Fibroblast of lung (primary cell): ENCODE data around the gene TCP1. TPM values are rescaled to one million over a fixed set of nuclear protein-coding genes. Genes with fewer than 3 reads are reported as not detected.
A peak's percentile ranks its signal among the peaks of the same experiment; 100 is the strongest.

Experiments used
- DNase-seq, 2 donors: peaks; one replicate each; pipeline versions ENCODE4 v3.0.0 to v3.0.0-alpha.2; 2010; ENCODE audit warnings: low read depth in 2 of 2
- H2AFZ ChIP-seq: 2 replicates; pipeline ENCODE4 v1.5.1; 2012; ENCODE audit warnings: low read length, control low read depth, inconsistent platforms
- H3K27ac ChIP-seq: 2 replicates; pipeline ENCODE4 v1.5.1; 2011; ENCODE audit warnings: low read length, control low read depth; ENCODE audit not compliant: insufficient read depth
- H3K27me3 ChIP-seq: 2 replicates; pipeline ENCODE4 v1.5.1; 2011; ENCODE audit warnings: mild to moderate bottlenecking, low read length; ENCODE audit not compliant: control insufficient read depth, insufficient read depth
- H3K36me3 ChIP-seq: 2 replicates; pipeline ENCODE4 v1.5.1; 2011; ENCODE audit warnings: low read length; ENCODE audit not compliant: control insufficient read depth, insufficient read depth
- H3K4me1 ChIP-seq: 2 replicates; pipeline ENCODE4 v1.5.1; 2011; ENCODE audit warnings: low read length; ENCODE audit not compliant: control insufficient read depth, insufficient read depth; ENCODE audit errors: extremely low read depth
- H3K4me2 ChIP-seq: 2 replicates; pipeline ENCODE4 v1.5.1; 2011; ENCODE audit warnings: low read length, control low read depth; ENCODE audit not compliant: insufficient read depth; ENCODE audit errors: extremely low read depth
- H3K4me3 ChIP-seq, 4 experiments: fragments of 200-600 bp in 1 of 4; sonication (generic) in 1 of 4; replicated peaks in 1 of 4; 2 replicates each; pipeline ENCODE4 v1.5.1; 2011 to 2016; ENCODE audit warnings: low read length in 4 of 4, low read depth in 3 of 4, mild to moderate bottlenecking in 3 of 4, control low read depth in 2 of 4, inconsistent platforms in 1 of 4, mixed read lengths in 1 of 4; ENCODE audit not compliant: insufficient read depth in 1 of 4; ENCODE audit errors: control extremely low read depth in 1 of 4
- H3K79me2 ChIP-seq: 2 replicates; pipeline ENCODE4 v1.5.1; 2012; ENCODE audit warnings: mild to moderate bottlenecking, low read length, inconsistent platforms; ENCODE audit not compliant: control insufficient read depth, insufficient read depth
- H3K9ac ChIP-seq: 2 replicates; pipeline ENCODE4 v1.5.1; 2011; ENCODE audit warnings: mild to moderate bottlenecking, low read length, control low read depth; ENCODE audit not compliant: insufficient read depth
- H3K9me3 ChIP-seq: 2 replicates; pipeline ENCODE4 v1.5.1; 2012; ENCODE audit warnings: low read depth, low read length; ENCODE audit not compliant: control insufficient read depth, insufficient read depth
- H4K20me1 ChIP-seq: 2 replicates; pipeline ENCODE4 v1.5.1; 2011; ENCODE audit warnings: low read length; ENCODE audit not compliant: control insufficient read depth, insufficient read depth; ENCODE audit errors: extremely low read depth
- EZH2 ChIP-seq: IDR thresholded peaks from 2 replicates; pipeline ENCODE4 v1.5.1; 2012; ENCODE audit warnings: low read length, control low read depth, mild to moderate bottlenecking; ENCODE audit errors: missing control alignments
- polyA plus RNA-seq, 2 donors: library from polyadenylated mRNA; depleted of rRNA in 1 of 2; stranded (reverse) in 1 of 2; unstranded in 1 of 2; fragments of >200 nt; gene quantifications; 2 replicates each; pipeline ENCODE4 v1.2.1, GENCODE V29; 2011 to 2012; ENCODE audit warnings: missing spikeins in 1 of 2
- total RNA-seq: library from RNA; depleted of rRNA; stranded (reverse); fragments of >200 nt; gene quantifications from 2 replicates; pipeline ENCODE4 v1.2.1, GENCODE V29; 2014
- TF ChIP-seq, protein P1 (sequence below), 2 donors: IDR thresholded peaks in 1 of 2; conservative IDR thresholded peaks in 1 of 2; 1 replicate in 1 of 2; 2 replicates in 1 of 2; pipeline ENCODE4 v1.5.1; 2011 to 2012; ENCODE audit warnings: low read length in 2 of 2, control low read depth in 1 of 2, inconsistent platforms in 1 of 2, low read depth in 1 of 2, mild to moderate bottlenecking in 1 of 2

The TCP1 gene
- total and polyA plus RNA-seq, 2 donors (not counting 1 experiment from before 2014, with no cell fraction given): 142 to 231 TPM

DNA sequence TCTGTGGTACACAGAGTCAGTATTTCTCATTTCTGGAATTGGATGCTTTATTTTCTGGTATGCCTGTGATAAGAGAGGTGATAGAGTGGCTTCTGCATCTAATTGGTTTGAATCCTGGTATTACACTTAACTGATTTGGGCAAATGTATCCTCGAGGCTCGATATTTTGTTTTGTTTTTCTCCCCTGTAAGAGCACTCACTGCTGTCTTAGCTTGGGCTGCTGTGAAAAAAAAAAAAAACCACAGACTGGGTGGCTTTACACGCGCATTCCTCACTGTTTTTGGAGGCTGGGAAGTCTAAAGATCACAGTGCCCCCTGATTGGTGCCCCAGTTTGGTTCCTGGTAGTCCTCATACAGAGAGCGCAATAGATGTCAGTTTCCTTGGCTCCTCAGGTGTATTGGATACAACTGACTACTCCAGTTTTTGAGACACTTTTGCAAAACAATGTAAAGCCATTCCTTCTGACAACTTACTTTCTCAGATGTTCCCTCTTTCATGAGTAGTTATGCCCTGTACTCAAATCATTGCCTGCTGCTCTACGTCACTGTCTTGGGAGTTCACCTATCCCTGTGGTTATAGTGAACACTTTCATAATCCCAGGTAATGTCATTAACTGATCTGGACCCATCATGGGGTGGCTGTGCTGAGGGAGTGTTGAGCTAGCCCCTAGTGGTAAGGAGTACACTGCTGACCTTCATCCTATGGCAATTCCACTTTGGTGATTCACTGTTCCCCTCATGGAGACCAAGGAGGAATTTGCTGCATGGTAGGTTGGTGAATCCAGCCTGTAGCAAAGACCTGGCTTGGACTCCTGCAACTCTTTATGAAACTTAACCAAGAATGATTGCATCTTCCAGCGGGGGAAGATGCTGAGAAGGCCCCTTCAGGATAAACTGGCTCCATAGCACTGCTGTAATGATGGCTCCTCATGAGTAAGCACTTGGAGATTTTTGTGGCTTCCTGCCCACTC lies 31.1 kb downstream of the TCP1 start:
- Histone ChIP-seq H3K27ac (no peak overlapping the region), H3K4me1 (peaks cover 24% of the 10 kb centered on the region), H3K36me3 (peaks cover 16% of the 10 kb centered on the region), H3K4me3 (no peak overlapping the region), H3K79me2 (peaks cover 9% of the 10 kb centered on the region), H2AFZ (no peak overlapping the region), H3K9me3 (no peaks in the 10 kb centered on the region), H4K20me1 (no peaks in the 10 kb centered on the region), H3K9ac (no peak overlapping the region), H3K27me3 (no peaks in the 10 kb centered on the region), H3K4me2 (no peak overlapping the region)
- TF ChIP-seq, protein P1, sequence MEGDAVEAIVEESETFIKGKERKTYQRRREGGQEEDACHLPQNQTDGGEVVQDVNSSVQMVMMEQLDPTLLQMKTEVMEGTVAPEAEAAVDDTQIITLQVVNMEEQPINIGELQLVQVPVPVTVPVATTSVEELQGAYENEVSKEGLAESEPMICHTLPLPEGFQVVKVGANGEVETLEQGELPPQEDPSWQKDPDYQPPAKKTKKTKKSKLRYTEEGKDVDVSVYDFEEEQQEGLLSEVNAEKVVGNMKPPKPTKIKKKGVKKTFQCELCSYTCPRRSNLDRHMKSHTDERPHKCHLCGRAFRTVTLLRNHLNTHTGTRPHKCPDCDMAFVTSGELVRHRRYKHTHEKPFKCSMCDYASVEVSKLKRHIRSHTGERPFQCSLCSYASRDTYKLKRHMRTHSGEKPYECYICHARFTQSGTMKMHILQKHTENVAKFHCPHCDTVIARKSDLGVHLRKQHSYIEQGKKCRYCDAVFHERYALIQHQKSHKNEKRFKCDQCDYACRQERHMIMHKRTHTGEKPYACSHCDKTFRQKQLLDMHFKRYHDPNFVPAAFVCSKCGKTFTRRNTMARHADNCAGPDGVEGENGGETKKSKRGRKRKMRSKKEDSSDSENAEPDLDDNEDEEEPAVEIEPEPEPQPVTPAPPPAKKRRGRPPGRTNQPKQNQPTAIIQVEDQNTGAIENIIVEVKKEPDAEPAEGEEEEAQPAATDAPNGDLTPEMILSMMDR (conservative IDR thresholded peaks at IDR 0.05 in 1 of 2, IDR thresholded peaks at IDR 0.05 in 1 of 2; ENCODE audit: low read depth in 1 of 2, low read length in 2 of 2): no peak
- TF ChIP-seq EZH2: no peak
- DNase-seq: peak in 1 of 2 donors; percentile 80

DNA sequence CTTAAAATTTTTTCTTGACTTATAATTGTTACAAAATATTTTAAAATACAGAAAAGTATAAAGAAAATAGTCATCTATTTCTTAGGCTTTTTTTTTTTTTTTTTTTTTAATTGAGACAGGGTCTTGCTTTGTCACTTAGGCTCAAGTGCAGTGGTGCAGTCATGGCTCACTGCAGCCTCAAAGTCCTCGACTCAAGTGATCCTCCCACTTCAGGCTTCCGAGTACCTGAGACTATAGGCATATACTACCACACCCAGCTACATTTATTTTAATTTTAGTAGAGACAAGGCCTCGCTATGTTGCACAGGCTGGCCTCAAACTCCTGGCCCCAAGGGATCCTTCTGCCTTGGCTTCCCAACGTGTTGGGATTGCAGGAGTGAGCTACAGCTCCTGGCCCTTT lies 32.9 kb downstream of the TCP1 start:
- no peak for DNase-seq
- Histone ChIP-seq H2AFZ (no peak overlapping the region), H3K4me3 (no peak overlapping the region), H3K79me2 (peaks cover 5% of the 10 kb centered on the region), H3K9me3 (no peaks in the 10 kb centered on the region), H3K36me3 (peaks cover 21% of the 10 kb centered on the region), H3K27ac (no peak overlapping the region), H3K4me1 (peaks cover 17% of the 10 kb centered on the region), H3K4me2 (no peak overlapping the region), H3K27me3 (no peaks in the 10 kb centered on the region), H4K20me1 (no peaks in the 10 kb centered on the region), H3K9ac (no peak overlapping the region)
- TF ChIP-seq, protein P1 (conservative IDR thresholded peaks at IDR 0.05 in 1 of 2, IDR thresholded peaks at IDR 0.05 in 1 of 2; ENCODE audit: low read depth in 1 of 2, low read length in 2 of 2): no peak
- TF ChIP-seq EZH2: no peak

DNA sequence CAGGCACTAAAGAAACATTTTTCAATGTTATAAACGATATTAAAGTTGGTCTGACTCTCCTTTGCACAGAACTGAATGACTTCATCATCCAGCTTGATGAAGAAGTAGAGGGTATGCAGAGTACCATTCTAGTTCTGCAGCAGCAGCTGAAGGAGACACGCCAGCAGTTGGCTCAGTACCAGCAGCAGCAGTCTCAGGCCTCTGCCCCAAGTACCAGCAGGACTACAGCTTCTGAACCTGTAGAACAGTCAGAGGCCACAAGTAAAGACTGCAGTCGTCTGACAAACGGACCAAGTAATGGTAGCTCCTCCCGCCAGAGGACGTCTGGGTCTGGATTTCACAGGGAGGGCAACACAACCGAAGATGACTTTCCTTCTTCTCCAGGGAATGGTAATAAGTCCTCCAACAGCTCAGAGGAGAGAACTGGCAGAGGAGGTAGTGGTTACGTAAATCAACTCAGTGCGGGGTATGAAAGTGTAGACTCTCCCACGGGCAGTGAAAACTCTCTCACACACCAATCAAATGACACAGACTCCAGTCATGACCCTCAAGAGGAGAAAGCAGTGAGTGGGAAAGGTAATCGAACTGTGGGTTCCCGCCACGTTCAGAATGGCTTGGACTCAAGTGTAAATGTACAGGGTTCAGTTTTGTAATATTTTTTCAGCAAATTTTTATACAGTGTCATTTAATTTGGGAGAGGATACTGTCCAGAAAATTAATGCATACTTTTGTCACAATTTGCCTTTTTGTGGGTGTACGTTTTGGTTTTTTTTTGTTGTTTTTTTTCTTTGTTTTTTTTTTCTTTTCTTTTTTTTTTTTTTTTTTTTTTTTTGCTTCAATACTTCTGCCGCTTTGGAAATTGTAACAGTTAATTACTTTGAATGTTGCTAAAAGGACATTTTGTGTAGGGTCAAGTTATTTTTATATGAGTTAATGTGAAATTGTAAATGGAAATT lies 34.2 kb downstream of the TCP1 start:
- Histone ChIP-seq H3K9me3 (no peaks in the 10 kb centered on the region), H3K27me3 (no peaks in the 10 kb centered on the region), H3K4me2 (no peak overlapping the region), H3K4me1 (peaks cover 5% of the 10 kb centered on the region), H2AFZ (no peak overlapping the region), H3K36me3 (peaks cover 22% of the 10 kb centered on the region), H4K20me1 (no peaks in the 10 kb centered on the region), H3K4me3 (no peak overlapping the region), H3K27ac (no peak overlapping the region), H3K79me2 (peaks cover 5% of the 10 kb centered on the region), H3K9ac (no peak overlapping the region)
- peak; percentile 6 to 11 for DNase-seq
- TF ChIP-seq, protein P1 (conservative IDR thresholded peaks at IDR 0.05 in 1 of 2, IDR thresholded peaks at IDR 0.05 in 1 of 2; ENCODE audit: low read depth in 1 of 2, low read length in 2 of 2): no peak
